GM21526 (cell line): ENCODE data around the gene CD53.
A peak's percentile ranks its signal among the peaks of the same experiment; 100 is the strongest.
"Not testable (repeated sequence)": the region's sequence is repeated elsewhere in the genome, so short reads cannot be mapped to it uniquely, and the experiment has no call there.

Experiments used
- ATAC-seq: cut with Tn5 transposase; IDR thresholded peaks from one replicate; pipeline ENCODE4 v1.9.1; 2021; ENCODE audit warnings: moderate library complexity; ENCODE audit not compliant: unreplicated experiment, low FRiP score

The CD53 gene

DNA sequence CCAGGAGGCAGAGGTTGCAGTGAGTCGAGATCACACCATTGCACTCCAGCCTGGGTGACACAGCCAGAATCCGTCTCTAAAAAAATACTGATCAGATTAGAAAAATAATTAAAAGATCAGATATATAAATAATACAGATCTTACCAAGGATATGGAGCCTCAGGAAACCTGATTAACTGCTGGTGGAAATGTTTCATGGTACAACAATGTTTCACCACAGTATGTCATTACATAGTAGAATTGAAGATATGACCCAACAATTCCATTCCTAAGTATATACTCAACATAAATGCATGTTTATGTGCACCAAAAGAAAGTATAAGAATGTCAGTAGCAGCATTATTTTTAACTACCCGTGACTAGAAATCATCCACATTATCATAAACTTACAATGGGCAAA, 41.7 kb downstream of the CD53 start:
- ATAC-seq, result no peak

DNA sequence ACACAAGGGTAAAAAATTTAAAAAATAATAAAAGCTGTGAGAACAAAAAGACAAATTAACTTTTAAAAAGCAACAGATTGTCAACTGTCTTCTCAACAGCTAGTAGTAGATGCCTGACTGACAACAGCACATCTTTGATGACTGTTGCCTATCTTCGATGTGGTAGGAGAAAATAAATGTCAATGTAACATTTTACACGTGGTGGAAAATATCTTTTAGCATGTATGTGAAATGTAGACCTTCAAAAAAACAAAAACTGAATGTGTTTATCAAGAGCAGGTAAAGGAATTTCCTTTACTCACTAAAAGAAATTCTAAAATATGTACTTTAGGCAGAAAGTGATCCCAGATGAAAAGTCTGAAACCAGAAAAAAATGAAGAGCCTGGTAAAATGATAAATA, 42.9 kb downstream of the CD53 start:
- ATAC-seq, result no peak

GRCh38 chr1:110916274-110916668, 43.3 kb downstream of the CD53 start:
- ATAC-seq, result no peak

GRCh38 chr1:110916669-110917306, 43.8 kb downstream of the CD53 start:
- peak; percentile 61 for ATAC-seq

- ATAC-seq, result no peak
These were observed 45.1 kb downstream of the CD53 start for GRCh38 chr1:110918016-110918415.

GRCh38 chr1:110921953-110922352, 49.0 kb downstream of the CD53 start:
- ATAC-seq, result no peak

DNA sequence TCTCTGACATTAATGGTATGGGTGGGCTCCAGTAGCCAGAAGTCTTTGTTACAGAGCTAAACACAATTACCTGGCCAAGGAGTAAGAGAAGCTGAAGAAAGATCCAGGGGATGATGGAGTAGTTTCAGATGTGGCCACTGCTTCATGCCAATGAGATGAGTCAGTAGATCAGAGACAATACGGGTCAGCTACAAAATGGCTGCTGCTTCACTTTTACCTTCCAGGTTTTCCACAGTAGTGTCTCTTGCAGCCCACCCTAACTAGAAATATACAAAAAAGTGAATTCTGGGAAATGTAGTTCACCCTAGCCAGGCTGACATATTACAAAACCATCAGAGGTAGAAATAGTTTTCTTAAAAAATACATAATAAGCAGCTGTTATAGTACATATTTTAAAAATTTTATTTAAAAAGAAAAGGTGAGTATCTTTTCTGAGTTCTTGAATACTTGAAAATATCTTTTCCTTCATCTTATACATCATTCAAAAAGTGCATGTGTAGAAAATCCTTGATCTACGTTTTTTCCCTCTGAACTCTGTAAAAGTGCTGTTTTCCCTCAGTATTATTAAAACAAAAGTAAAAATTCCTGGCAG, 54.6 kb downstream of the CD53 start:
- ATAC-seq, result no peak

DNA sequence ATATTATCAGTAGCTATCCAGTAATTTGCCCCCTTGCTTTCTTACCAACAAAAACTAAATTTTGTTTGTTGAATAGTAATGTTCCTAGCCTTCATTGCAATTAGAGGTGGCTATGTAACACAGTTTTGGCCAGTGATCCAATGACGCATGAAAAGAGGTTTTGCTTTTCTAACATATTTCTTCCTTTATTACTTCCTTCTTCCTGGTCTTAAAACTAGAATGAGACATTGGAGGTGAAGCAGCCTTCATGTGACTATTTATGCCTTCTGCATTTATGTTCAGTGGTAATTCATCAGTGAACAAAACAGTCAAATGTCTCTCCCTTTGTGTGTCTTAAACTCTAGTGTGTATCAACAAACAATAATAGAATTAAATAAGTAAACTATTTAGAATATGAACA, 55.2 kb downstream of the CD53 start:
- ATAC-seq, result no peak

DNA sequence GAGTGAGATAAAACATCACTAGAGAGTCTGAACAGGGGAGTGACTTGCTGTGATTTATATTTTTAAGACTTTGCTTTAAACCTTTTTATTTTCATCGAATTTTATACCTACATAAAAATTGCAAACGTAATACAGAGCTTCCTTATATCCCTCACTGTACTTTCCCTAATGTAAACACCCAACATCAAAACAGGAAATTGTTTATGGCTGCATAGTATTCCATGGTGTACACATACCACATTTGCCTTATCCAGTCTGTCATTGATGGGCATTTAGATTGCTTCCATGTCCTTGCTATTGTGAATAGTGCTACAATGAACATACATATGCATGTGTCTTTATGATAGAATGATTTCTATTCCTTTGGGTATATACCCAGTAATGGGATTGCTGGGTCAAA, 56.0 kb downstream of the CD53 start:
- ATAC-seq, result no peak

GRCh38 chr1:110931097-110931496, 58.1 kb downstream of the CD53 start:
- not testable (repeated sequence) for ATAC-seq

- no peak for ATAC-seq
These were observed 63.6 kb downstream of the CD53 start for GRCh38 chr1:110936567-110936966.

- no peak for ATAC-seq
These were observed 71.9 kb downstream of the CD53 start for GRCh38 chr1:110944806-110945205.

DNA sequence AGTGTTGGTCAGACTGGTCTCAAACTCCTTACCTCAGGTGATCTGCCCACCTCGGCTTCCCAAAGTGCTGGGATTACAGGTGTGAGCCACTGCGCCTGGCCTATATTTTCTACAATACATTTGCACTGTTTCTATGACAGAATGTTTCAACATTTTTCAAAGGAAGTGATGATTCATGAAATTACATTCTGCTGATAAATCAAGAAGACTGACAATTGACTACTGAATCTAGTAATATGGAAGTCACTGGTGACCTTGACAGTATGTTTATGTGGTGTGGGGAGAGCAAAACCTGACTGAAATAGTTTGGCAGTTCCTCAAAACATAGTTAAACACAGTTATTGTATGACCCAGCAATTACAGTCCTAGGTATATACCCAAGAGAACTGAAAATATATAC, 72.7 kb downstream of the CD53 start:
- ATAC-seq, result no peak

DNA sequence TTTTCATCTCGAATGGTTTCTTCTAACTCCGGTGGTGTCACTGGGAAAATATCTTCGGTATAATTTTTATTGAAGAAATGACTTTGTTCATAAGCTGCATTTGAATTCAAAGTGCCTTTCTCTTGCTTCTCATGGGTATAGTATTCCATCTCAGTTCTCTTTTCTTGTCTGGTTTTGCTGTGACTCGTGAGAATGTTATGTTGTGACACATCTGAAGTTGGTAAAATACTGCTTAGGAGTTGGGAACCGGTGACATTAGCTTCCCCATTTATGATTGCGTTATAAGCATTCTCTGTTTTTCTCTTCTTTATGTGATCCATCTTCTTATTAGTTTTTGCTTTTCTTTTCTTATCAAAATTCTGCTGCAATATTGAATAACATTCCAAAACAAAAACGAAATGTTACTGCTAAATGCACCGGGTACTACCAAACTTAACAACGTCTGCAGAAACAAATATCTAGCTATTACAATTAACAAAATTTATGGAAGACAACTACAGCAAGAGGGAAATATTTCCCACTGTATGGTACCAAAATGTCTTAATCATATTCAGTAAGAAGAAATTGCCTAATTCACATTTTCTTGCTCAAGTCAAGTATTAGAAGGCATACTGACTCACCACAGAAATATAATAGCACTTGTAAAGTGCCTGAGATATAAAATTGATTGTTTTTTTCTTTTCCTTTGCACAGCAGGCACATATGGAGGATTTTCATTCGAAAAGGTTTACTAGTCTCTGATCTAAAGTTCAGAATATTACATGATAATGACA, 75.3 kb downstream of the CD53 start:
- no peak for ATAC-seq
